ENCODE measurements around the gene FBF1.

Gene FBF1

GRCh38 chr17:75917141-75917916, 23.5 kb downstream of the FBF1 start:
- DNase-seq (ENCODE audit: low read depth), result no peak

- no peak for DNase-seq (ENCODE audit: low read depth)
These were observed 25.6 kb downstream of the FBF1 start for GRCh38 chr17:75915268-75915667.

GRCh38 chr17:75914643-75915267, 26.1 kb downstream of the FBF1 start:
- DNase-seq (ENCODE audit: low read depth), result no peak

- no peak for DNase-seq (ENCODE audit: low read depth)
These were observed 27.2 kb downstream of the FBF1 start for GRCh38 chr17:75913537-75914210.

- DNase-seq (ENCODE audit: low read depth), result no peak
These were observed 30.1 kb downstream of the FBF1 start for GRCh38 chr17:75910699-75911098.

GRCh38 chr17:75909812-75910274, 31.0 kb downstream of the FBF1 start:
- no peak for DNase-seq (ENCODE audit: low read depth)

- DNase-seq (ENCODE audit: low read depth), result no peak
These were observed 31.6 kb downstream of the FBF1 start for GRCh38 chr17:75909051-75909811.

GRCh38 chr17:75908201-75908600, 32.6 kb downstream of the FBF1 start:
- DNase-seq (ENCODE audit: low read depth), result no peak

- no peak for DNase-seq (ENCODE audit: low read depth)
These were observed 34.5 kb downstream of the FBF1 start for GRCh38 chr17:75906143-75906884.

- peak; percentile 69 for DNase-seq (ENCODE audit: low read depth)
These were observed 35.9 kb downstream of the FBF1 start, which contains the start of gene MRPL38 for GRCh38 chr17:75904749-75905521. MRPL38 (minus strand) TSS chr17:75904884; CDS start chr17:75904875, 9 bp downstream.

GRCh38 chr17:75902406-75902805, 38.4 kb downstream of the FBF1 start:
- no peak for DNase-seq (ENCODE audit: low read depth)

- no peak for DNase-seq (ENCODE audit: low read depth)
These were observed 39.1 kb downstream of the FBF1 start for GRCh38 chr17:75901727-75902126.

GRCh38 chr17:75900691-75901533, 39.9 kb downstream of the FBF1 start:
- DNase-seq (ENCODE audit: low read depth), result no peak

- DNase-seq (ENCODE audit: low read depth), result no peak
These were observed 40.9 kb downstream of the FBF1 start for GRCh38 chr17:75899767-75900468.

- no peak for DNase-seq (ENCODE audit: low read depth)
These were observed 41.5 kb downstream of the FBF1 start for GRCh38 chr17:75899353-75899752.

- no peak for DNase-seq (ENCODE audit: low read depth)
These were observed 42.1 kb downstream of the FBF1 start for GRCh38 chr17:75898791-75899190.

GRCh38 chr17:75898065-75898464, 42.8 kb downstream of the FBF1 start:
- no peak for DNase-seq (ENCODE audit: low read depth)

GRCh38 chr17:75897160-75898019, 43.5 kb downstream of the FBF1 start:
- DNase-seq (ENCODE audit: low read depth), result no peak
